CD4-positive, alpha-beta T cell treated with Interleukin-17A for 4 hours (primary cell): ENCODE data around the gene DUOXA1.
"Not testable (repeated sequence)": the region's sequence is repeated elsewhere in the genome, so short reads cannot be mapped to it uniquely, and the experiment has no call there.

ENCODE experiments used
- DNase-seq: peaks from one replicate; pipeline ENCODE4 v3.0.0-alpha.2; 2020; ENCODE audit warnings: mixed read lengths

The DUOXA1 gene

DNA sequence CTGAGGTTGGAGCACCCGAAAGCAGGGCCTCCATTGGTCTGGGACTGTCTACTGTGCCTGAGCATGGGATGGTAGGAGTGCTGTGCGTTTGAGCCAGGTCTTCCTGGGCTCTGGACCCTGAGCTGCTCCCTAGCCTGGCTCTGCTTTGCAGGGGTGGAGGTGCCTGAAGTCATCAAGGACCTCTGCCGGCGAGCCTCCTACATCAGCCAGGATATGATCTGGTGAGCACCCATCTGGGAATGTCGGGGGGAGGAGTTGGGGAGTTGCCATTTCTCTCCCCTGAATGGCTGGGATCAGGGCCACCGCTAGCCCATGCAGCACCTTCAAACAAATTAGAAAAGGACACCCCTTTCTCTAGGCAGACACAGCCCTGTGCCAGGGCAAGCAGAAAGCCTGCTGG lies 20.8 kb upstream of the DUOXA1 start:
- DNase-seq: no peak

- no peak for DNase-seq
Observed at GRCh38 chr15:45149060-45149459, 19.4 kb upstream of the DUOXA1 start.

DNA sequence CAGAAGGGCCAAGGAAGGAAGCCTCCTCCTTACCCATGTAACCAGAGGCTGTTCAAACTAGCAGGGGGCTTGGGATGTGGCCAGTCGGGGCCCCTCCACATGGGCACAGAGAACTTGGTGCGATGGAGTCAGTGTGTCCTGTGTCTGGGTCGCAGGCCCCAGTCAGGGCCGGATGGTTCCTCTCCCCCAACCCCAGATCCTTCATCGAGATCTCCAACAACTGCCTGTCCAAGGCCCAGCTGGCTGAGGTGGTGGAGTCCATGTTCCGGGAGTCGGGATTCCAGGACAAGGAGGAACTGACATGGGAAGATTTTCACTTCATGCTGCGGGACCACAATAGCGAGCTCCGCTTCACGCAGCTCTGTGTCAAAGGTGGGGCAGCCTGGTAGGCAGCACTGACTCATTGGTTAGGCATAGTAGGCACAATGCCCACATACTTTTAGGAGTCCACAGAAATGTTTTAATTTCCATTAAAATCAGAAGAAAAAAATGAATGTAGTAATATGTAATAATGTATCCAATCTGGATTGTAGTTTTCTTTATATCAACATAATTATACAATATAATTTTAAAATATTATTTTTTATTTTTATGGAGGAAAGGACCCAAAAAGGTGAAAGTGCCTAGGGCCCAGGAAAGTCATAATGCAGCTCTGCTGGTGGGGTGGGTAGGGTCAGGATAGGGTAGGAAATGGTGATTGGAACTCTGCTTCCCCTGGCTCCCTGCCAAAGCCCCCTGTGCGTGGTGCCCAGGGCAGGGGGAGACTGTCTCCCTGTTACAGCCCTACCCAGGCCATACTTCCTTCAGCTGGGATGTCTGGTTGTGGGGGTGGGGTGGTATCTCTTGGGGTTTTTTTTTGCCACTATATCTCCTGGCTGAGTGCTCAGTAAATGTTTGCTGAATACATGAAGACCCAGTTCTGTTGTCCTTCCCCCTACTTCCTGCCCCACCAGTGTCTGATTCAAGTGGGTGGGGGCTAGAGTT lies 18.7 kb upstream of the DUOXA1 start:
- no peak for DNase-seq

GRCh38 chr15:45147606-45148005 lies 17.9 kb upstream of the DUOXA1 start:
- no peak for DNase-seq

GRCh38 chr15:45146405-45146804 lies 16.7 kb upstream of the DUOXA1 start:
- no peak for DNase-seq

- no peak for DNase-seq
Observed at GRCh38 chr15:45144775-45145174, 15.1 kb upstream of the DUOXA1 start.

DNA sequence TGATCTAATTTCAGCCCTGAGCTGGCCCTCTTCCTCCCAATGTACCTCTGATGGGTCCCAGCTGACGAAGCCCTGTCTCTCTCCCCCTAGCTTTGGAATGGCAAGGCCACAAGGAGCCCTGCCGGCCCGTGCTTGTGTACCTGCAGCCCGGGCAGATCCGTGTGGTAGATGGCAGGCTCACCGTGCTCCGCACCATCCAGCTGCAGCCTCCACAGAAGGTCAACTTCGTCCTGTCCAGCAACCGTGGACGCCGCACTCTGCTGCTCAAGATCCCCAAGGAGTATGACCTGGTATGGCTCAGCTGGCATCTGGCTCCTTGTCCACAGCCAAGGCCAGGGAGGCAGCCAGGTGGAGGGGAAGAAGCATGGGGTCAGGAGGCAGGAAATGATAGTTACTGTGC lies 14.3 kb upstream of the DUOXA1 start:
- no peak for DNase-seq

DNA sequence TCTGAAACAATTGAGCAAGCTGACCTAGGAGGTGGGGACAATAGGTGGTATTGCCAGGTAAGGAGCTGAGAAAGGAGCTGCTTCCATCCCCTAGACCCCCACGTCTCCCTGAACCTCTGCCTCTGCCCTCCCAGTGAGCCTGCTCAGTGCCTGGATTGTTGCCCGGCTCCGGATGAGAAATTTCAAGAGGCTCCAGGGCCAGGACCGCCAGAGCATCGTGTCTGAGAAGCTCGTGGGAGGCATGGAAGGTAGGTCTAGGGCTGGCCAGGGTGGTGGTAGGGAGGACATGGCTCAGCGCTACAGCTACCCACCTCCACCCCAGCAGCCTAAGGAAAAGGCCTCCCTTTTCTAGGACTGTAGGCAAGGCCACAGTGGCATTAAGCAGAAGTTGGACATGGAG lies 13.4 kb upstream of the DUOXA1 start:
- no peak for DNase-seq

- no peak for DNase-seq
Observed at GRCh38 chr15:45141386-45141785, 11.7 kb upstream of the DUOXA1 start.

- no peak for DNase-seq
Observed at GRCh38 chr15:45140557-45141250, 11.0 kb upstream of the DUOXA1 start.

DNA sequence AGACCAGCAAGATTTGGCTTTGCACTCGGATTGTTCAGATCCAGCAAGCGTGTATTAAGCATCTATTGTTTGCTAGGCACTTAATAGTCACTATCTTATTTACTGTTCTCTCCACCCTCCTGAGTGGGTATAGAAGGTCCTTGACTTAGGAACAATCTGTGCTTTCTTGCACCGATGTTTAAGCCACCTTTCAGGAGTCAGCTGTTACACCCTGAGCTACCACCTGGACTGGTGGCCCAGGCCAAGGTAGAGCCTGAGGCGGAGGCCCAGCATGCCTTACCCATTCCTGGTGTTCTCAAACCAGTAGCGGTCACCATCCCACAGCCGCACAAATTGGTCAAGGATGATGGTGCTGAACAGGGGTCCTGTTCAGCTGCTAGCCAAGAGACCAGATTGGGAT lies 10.1 kb upstream of the DUOXA1 start:
- no peak for DNase-seq

DNA sequence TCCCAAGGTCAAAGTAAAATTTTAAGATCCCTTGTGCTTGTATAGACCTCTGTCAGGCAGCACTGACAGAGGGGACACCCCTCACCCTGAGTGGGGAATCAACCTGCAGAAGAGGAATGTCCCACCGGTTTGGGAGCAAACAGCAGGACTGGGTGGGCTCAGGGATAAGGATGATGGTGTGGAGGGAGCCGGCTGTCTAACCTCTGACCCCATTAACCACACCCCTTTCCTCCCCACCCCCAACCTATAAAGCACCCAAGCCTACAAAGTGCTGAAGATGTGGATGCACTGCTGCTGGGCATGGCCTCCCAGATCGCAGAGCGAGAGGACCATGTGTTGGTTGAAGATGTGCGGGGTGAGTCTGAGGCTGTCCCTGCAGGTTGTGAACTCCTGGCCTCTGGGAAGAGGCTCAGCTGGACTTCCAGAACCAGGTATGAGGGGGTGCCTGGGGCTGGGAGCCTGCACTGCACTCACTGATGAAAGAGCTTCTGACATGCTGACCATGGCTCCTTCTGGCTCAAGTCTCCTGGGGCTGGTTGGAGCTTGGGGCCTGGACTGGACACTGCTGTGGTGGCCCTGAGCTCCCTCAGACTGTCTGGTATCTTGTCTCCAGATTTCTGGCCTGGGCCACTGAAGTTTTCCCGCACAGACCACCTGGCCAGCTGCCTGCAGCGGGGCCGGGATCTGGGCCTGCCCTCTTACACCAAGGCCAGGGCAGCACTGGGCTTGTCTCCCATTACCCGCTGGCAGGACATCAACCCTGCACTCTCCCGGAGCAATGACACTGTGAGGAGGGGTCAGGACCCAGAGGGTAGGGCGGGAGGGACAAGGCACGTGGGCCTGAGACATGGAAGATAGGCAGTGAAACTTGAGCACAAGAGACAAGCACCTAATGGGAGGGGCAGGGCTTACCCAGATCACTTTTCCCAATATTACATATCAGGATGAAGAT lies 9.4 kb upstream of the DUOXA1 start:
- DNase-seq: no peak

- no peak for DNase-seq
Observed at GRCh38 chr15:45137703-45138102, 8.0 kb upstream of the DUOXA1 start.

GRCh38 chr15:45136378-45136764 lies 6.7 kb upstream of the DUOXA1 start:
- DNase-seq: peak; percentile 46

DNA sequence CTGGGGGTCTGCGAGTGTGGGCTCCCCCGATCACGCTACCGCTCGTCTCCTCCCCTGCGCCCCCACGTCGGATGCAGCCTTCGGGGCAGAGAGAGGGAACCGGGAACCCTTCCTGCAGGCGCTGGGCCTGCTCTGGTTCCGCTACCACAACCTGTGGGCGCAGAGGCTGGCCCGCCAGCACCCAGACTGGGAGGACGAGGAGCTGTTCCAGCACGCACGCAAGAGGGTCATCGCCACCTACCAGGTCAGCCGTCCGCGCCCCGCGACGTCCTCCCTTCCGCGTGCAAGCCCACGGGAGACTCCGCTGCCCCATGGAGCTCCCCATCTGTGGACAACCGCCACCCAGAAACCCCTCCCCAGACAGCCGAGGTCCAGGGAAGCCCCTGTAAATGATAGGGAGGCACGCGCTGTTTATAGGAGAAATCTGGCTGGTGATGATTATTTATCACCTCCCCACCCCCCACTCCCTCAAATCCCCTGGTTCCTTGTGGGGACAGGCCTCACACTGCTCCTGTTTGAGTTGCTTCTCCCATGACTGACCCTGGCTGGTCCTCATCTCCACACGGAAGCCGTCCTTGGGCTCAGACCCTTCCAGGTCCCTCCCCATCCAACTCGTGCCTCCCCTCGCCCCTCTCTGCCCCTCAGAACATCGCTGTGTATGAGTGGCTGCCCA lies 6.2 kb upstream of the DUOXA1 start:
- DNase-seq: not testable (repeated sequence)

DNA sequence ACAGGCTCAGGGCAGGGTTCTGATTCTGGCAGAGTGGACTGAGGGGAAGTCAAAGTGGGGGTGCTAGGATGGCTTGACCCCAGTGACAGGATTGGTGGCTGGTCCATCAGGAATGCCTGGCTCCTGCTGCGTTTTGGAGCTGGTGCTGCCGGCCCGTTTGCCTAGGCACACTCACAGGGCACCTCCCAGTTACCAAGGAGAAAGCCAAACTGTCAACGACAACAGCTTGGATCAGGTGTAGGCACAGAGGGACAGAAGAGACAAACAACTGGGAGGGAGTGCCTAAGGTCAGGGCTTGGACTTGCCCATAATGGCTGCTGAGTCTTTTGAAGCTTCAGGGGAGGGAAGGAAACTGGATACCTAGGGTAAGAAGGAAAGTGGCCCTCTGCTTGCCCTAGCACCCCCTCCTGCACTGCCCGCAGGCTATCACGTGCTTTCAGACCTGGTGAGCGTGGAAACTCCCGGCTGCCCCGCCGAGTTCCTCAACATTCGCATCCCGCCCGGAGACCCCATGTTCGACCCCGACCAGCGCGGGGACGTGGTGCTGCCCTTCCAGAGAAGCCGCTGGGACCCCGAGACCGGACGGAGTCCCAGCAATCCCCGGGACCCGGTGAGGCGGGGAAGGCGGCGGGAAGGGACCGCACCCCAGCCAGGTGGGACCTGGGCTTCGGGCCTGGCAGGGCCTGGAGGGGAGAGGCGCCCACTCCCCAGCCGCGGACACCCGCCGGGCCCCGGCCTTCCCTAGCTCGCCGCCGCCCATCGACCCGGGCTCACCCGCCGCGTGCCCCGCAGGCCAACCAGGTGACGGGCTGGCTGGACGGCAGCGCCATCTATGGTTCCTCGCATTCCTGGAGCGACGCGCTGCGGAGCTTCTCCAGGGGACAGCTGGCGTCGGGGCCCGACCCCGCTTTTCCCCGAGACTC lies 5.3 kb upstream of the DUOXA1 start:
- peak; percentile 44 for DNase-seq

DNA sequence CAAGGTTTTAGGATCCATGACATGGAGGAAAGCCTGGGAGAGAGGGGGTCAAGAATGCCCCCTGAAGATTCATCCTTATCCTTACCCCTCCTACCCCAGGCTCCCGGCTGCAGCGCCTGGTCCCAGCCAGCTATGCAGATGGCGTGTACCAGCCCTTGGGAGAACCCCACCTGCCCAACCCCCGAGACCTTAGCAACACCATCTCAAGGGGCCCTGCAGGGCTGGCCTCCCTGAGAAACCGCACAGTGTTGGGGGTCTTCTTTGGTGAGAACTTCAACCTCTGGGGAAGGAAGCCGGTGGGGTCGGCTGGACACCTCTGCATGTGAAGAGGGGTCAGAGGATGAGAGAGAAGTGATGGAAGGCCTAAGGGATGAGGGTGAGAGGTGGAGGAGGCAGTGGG lies 4.4 kb upstream of the DUOXA1 start:
- DNase-seq: no peak

DNA sequence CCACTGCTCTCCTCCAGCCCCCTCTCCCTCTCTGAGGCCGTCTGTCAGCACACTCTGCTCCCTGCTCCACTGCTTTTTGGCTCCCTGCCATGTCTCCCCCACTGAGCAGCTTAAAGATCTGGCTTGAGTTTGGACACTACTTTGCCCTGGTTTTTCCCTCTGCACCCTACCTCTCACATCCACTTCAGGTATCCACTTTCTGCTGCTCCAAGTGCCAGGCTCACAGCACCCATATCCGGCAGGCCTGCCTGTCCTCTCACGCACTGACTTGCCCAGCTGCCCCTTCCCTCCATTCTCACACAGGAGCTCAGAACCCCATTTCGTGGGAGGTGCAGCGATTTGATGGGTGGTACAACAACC lies 3.9 kb upstream of the DUOXA1 start:
- DNase-seq: no peak

- no peak for DNase-seq
Observed at GRCh38 chr15:45132844-45133560, 3.3 kb upstream of the DUOXA1 start.

DNA sequence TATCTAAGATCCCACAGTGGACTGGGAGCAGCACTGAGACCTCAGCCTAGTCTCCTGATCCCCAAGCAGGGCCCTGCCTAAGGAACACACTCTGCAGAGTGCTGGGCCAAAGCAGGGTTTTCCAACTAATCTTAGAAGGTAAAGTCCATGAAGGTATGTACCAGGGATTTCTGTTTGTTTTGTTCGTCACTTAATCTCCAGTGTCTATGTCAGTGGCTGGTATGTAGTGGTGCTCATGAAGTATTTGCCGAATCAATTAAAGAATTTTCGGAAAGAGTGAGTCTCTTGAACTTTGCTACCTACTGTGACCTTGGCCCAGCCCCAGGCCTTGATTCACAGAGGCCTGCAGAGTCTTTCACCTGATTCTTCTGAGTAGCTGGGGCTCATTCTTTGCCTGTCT lies 1.8 kb upstream of the DUOXA1 start:
- no peak for DNase-seq
